Endometrial microvascular endothelial cells (primary cell): Measurements from ENCODE around the gene ATL1. TPM values are rescaled to one million over a fixed set of nuclear protein-coding genes. Genes with fewer than 3 reads are reported as not detected.
"Not testable (repeated sequence)": the region's sequence is repeated elsewhere in the genome, so short reads cannot be mapped to it uniquely, and the experiment has no call there.

Experiments
- in situ Hi-C: cut with HindIII; loops from 2 replicates; pipeline ENCODE4 v1.10.0; 2017; ENCODE audit warnings: low sequenced_read_pairs, low pct_unique_long_range_greater_than_20kb; ENCODE audit errors: inconsistent ontology term
- total RNA-seq: library from RNA; depleted of rRNA; stranded (reverse); fragments of >200 nt; gene quantifications from one replicate; pipeline ENCODE4 v1.2.3, GENCODE V29; 2015; ENCODE audit errors: inconsistent ontology term

The ATL1 gene
- total RNA-seq, 1 donor from 2014 or later: 2.1 TPM

DNA sequence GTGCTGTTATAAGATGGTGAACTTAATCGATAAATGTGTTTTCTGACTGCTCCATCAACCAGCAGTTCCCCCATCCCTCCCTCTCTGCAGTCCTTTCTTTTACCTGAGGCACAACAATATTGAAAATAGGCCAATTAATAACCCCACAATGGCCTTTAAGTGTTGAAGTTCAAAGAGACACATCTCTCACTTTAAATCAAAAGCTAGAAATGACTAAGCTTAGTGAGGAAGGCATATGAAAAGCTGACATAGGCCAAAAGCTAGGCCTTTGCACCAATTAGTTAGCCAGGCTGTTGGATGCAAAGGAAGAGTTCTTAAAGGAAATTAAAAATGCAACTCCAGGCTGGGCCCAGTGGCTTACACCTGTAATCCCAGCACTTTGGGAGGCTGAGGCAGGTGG lies 64.5 kb downstream of the ATL1 start:
- in situ Hi-C loops: no loop called here

DNA sequence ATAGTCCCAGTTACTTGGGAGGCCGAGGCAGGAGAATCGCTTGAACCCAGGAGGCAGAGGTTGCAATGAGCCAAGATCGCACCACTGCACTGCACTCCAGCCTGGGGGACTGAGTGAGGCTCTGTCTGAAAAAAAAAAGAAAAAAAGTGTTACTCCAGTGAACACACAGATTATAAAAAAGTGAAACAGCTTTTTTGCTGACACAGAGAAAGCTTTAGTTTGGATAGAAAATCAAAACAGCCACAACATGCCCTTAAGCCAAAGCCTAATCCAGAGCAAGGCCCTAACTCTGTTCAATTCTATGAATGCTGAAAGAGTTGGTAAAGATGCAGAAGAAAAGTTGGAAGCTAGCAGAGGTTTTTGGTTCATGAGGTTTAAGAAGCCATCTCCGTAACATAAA lies 65.0 kb downstream of the ATL1 start:
- in situ Hi-C loops: not testable (repeated sequence)

DNA sequence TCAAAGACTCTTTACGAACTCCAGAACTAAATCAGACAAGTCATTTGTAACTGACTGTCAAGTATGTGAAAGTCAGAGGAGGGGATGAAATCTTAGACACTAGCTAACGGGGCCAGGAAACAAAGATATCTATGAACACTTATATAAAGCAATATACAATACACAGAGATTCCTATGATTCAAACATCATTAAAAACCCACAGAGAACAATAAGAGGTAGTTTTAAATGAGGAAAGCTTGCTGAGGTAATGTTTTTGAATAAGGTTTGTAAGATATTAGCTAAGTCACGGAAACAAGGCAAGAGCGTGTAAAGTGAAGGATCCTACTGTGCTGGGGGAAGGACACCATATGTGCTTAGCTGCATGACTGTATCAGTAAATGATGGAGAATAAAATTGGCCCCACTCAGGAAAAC lies 71.5 kb downstream of the ATL1 start:
- in situ Hi-C loops: no loop called here

GRCh38 chr14:50633954-50634353 lies 74.0 kb downstream of the ATL1 start:
- in situ Hi-C loops: no loop called here

DNA sequence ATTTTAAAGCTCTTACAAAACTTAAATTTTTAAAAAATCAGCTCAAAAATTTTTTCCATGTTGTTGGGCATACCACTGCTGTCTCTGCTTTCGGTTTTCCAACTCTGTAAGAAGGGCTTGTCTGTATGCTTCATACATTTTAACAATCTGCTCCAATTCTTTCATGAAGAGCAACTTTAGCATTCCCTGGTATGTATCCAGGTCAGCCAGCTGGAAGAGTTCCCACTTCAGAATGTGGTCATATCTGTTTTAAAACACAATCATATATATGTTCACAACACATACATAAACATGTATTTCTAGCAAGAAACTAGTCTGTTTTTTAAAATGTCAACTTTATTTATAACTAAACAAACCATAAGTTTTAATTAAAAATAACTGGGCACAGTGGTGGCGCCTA lies 75.2 kb downstream of the ATL1 start:
- in situ Hi-C loops: no loop called here

DNA sequence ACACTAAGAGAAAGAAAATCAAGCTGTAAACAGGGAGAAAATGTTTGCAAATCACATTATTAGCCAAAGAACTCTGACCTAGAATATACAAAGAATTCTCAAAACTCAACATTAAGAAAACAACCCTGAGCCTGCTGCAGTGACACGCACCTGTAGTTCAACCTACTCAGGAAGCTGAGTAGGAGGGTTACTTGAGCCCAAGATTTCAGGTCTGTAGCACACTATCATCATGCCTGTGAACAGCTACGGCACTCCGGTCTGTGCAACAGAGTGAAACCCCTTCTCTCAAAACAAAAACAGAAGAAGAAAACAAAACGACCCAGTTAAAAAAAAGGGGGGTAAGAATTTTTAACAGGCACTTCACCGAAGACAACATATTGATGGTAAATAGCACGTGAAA lies 87.3 kb downstream of the ATL1 start:
- in situ Hi-C loops: no loop called here

DNA sequence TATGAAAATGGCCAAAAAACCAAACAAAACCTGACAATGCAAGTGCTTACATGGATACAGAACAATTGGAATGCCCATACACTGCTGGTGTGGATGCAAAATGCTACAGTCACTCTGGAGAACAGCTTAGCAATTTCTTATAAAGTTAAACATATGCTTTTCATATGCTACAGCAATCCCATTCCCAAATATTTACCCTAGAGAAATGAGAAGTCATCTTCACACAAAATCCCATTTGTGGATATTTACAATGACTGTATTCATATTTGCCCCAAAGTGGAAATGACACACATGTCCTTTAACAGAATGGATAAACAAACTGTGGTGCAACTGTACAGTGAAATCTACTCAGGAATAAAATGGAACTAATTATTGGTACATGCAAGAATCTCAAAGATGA lies 87.8 kb downstream of the ATL1 start:
- in situ Hi-C loops: no loop called here

DNA sequence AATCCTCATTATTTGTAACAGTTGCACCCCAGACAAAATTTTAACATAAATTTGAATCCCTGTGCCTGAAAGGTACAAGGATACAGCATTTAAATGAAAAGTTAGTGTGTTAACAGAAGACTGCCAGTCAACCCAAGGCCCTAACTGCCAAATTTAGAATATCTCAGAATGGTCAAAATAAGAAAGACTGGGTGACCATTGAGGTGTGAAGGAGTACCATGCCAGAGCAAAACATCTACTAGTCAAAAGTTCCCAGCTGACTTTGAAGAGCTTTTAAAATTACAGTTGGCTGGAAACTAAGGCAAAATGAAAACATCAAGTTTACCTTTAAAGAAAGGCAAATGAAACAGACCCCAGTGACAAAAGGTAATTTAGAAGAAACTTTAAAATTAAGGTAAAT lies 89.7 kb downstream of the ATL1 start:
- in situ Hi-C loops: no loop called here

DNA sequence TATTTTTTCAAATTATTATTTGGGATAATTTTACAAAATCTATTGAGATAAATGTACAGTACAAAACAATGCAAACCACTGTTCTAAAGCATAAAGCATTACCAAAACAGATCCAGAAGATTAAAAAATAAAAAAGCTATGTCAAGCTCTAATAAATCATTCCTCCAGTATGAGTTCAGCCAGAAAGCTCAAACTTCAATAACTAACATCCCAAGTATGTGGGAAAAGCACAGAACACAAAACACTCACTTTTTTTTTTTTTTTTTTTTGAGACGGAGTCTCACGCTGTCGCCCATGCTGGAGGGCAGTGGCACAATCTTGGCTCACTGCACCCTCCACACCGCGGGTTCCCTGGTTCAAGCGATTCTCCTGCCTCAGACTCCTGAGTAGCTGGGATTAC lies 96.8 kb downstream of the ATL1 start:
- in situ Hi-C loops: no loop called here

GRCh38 chr14:50657753-50658152 lies 97.8 kb downstream of the ATL1 start:
- in situ Hi-C loops: no loop called here

- in situ Hi-C loops: no loop called here
These were observed 98.3 kb downstream of the ATL1 start for GRCh38 chr14:50658203-50658602.

DNA sequence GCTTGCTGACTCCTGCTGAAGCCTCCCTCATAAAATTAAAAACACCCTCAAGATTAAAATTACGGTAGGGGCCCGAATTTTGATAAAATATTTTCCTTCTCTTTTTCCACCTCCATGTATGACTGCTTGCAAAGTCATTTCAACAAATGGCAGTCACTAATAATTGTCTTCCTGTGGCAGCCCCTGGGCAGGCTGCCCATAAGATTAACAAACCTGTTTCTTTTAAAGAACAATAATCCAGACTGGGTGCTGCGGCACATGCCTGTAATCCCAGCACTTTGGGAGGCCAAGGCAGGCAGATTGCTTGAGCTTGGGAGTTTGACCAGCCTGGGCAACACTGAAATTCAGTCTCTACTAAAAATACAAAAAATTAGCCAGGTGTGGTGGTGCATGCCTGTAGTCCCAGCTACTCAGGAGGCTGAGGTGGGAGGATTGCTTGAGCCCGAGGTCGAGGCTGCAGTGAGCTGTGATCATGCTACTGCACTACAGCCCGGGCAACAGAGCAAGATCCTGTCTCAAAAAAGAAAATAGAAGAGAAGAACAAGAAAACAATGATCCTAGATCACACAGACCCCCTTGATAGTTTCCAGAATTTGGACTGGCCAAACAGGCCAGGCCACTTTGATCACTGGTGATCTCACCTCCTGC lies 99.5 kb downstream of the ATL1 start:
- in situ Hi-C loops: no loop called here

DNA sequence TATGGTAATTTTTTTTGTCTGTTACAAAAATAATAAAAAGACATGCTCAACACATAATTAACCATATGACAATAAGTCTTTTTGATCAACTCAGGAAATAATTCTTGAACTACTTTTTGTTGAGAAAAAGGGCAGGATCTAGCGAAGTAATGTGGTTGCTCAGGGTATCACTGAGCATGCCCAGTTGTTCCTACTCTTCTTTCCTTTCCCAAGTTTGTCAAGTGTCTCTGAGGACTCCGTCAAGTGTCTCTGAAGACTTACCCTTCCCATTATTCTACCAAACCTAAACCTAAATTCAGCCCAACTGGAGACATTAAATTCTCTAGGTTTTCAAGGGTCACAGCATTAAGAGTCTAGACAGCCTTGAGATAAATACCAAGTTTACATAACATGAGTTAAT lies 104.6 kb downstream of the ATL1 start:
- in situ Hi-C loops: not testable (repeated sequence)

DNA sequence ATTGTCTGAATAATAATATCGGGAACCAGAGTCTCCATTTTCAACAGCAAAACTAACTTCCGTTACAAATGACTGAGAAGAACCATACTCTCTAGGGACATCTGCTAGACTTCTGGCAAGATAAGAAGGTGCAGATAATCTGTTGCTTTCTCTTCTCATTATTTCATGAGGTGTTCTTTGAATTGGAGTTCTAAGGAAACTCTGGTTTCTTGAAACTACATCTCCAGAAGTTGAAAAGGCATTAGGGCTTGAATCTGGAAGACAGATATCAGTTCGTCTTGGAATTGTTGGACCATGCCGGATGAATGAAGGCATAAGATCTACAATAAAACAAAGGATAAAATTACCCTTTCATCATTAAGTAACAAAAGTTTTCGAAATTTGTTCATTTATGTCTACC lies 105.4 kb downstream of the ATL1 start:
- in situ Hi-C loops: not testable (repeated sequence)

DNA sequence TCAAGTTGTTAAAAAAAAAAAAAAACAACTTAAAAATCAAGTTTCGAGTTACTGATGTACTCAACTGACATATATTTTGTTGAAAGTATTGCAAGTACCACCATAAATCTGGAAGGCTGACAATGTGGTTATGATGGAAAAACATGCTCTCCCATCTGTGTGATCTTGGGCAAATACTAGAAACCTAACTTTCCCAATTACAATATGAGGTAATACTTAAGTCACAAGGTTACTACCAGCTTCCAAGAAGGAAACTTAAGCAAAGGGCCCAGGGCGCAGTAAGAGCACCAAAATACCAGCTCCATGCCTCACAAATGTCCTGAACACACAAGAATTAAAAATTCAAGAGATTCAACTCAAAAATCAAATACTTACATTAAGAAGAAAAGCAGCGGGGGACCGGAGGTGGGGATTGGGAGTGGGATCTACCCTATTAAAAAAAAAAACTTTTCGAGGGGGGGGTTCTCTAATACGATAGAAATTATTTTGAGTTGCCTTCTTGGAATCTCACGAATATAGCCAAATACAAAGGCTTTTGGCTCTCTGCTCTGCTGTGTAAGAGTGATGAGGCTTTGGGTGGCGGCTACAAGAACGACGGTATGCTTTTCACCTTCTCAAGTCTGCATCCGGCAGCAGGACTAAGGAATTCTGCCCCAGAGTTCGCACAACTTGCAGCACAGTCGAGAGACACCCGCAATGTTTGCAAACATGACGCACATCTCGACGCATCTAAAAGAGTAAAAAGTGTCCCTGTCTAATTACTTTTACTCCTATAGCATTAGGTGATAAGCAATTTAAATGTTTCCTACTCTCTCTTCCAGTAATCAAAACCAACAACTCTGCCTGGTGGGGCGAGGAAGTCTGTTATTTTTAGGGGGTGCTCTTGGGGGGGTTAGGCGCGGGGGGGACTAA lies 107.1 kb downstream of the ATL1 start:
- in situ Hi-C loops: no loop called here

- in situ Hi-C loops: no loop called here
These were observed 107.7 kb downstream of the ATL1 start for GRCh38 chr14:50667684-50667995.

GRCh38 chr14:50667996-50668825 lies 108.3 kb downstream of the ATL1 start, which contains the start of gene SAV1:
Gene SAV1 (minus strand): TSS chr14:50668306. CDS start chr14:50667967, 339 bp downstream.
- in situ Hi-C loops: no loop called here

- in situ Hi-C loops: no loop called here
These were observed 108.8 kb downstream of the ATL1 start for GRCh38 chr14:50668826-50669143.

GRCh38 chr14:50669441-50669986 lies 109.6 kb downstream of the ATL1 start:
- in situ Hi-C loops: no loop called here
